HL-60 (cell line): Measurements from ENCODE around the gene ZBTB21.

Experiments
- DNase-seq, 2 experiments: peaks; one replicate each; pipeline ENCODE4 v3.0.0-alpha.2; 2010 to 2020; ENCODE audit warnings: low read depth in 1 of 2, low spot score in 1 of 2
- H3K27ac ChIP-seq: fragments of 250-450 bp; sonication (Bioruptor Pico); replicated peaks from 2 replicates; pipeline ENCODE4 v1.5.1; 2020; ENCODE audit warnings: mild to moderate bottlenecking, moderate library complexity
- H3K27me3 ChIP-seq: fragments of 250-450 bp; sonication (Bioruptor Pico); 2 replicates; pipeline ENCODE4 v1.5.1; 2021; ENCODE audit warnings: mild to moderate bottlenecking, moderate library complexity; ENCODE audit not compliant: insufficient read depth, poor library complexity, severe bottlenecking
- H3K4me3 ChIP-seq: replicated peaks from 2 replicates; pipeline ENCODE4 v1.5.1; 2011; ENCODE audit warnings: mild to moderate bottlenecking, control low read depth, low read length; ENCODE audit not compliant: insufficient read depth
- CTCF ChIP-seq: IDR thresholded peaks from one replicate; pipeline ENCODE4 v1.5.1; 2011; ENCODE audit warnings: low read length, control low read depth, inconsistent platforms; ENCODE audit not compliant: insufficient read depth
- GABPA ChIP-seq: IDR thresholded peaks from 2 replicates; pipeline ENCODE4 v1.6.1; 2012; ENCODE audit warnings: low read depth
- POLR2AphosphoS5 ChIP-seq: IDR thresholded peaks from 2 replicates; pipeline ENCODE4 v1.6.1; 2012; ENCODE audit warnings: low read depth
- REST ChIP-seq: IDR thresholded peaks from 2 replicates; pipeline ENCODE4 v1.6.1; 2012; ENCODE audit warnings: low read depth; ENCODE audit not compliant: insufficient replicate concordance
- SPI1 ChIP-seq: IDR thresholded peaks from 2 replicates; pipeline ENCODE4 v1.6.1; 2012; ENCODE audit warnings: low read depth, mild to moderate bottlenecking, borderline replicate concordance

The ZBTB21 gene

GRCh38 chr21:41980561-41980960, 29.6 kb downstream of the ZBTB21 start:
- TF ChIP-seq CTCF (no peak), REST (no peak), GABPA (no peak), SPI1 (no peak), POLR2AphosphoS5 (no peak)
- no peak for DNase-seq
- Histone ChIP-seq H3K27me3 (no peaks in the 10 kb centered on the region), H3K4me3 (no peak overlapping the region), H3K27ac (no peak overlapping the region)

- no peak for DNase-seq
- TF ChIP-seq REST (no peak), SPI1 (no peak), CTCF (no peak), POLR2AphosphoS5 (no peak), GABPA (no peak)
- H3K27ac ChIP-seq: no peak overlapping the region
- H3K27me3 ChIP-seq: no peaks in the 10 kb centered on the region
- H3K4me3 ChIP-seq: no peak overlapping the region
These were observed 30.3 kb downstream of the ZBTB21 start for GRCh38 chr21:41979751-41980369.

GRCh38 chr21:41979335-41979734, 30.8 kb downstream of the ZBTB21 start:
- Histone ChIP-seq H3K27ac (no peak overlapping the region), H3K4me3 (no peak overlapping the region), H3K27me3 (no peaks in the 10 kb centered on the region)
- TF ChIP-seq CTCF (no peak), REST (no peak), GABPA (no peak), SPI1 (no peak), POLR2AphosphoS5 (no peak)
- DNase-seq: no peak
